Left lung (tissue), 10 donors: ENCODE measurements around the gene CDK11A. TPM values are rescaled to one million over a fixed set of nuclear protein-coding genes. Genes with fewer than 3 reads are reported as not detected.
"Not testable (repeated sequence)": the region's sequence is repeated elsewhere in the genome, so short reads cannot be mapped to it uniquely, and the experiment has no call there.

ENCODE experiments used
- ATAC-seq: fragments of 200-7000 bp; cut with Tn5 transposase; one replicate; pipeline ENCODE4 v1.9.1; 2020; ENCODE audit warnings: moderate library complexity
- DNase-seq, 4 donors: peaks; one replicate each; pipeline ENCODE4 v3.0.0-alpha.2; 2013 to 2020
- H3K27ac ChIP-seq, 2 donors: fragments of 200-600 bp; sonication (generic) in 1 of 2; one replicate each; pipeline versions ENCODE4 v1.5.0 to v1.8.0; 2020 to 2021
- H3K27me3 ChIP-seq, 2 donors: fragments of 200-600 bp; sonication (generic) in 1 of 2; one replicate each; pipeline versions ENCODE4 v1.5.0 to v1.8.0; 2020 to 2021
- H3K36me3 ChIP-seq, 2 donors: fragments of 200-600 bp; sonication (generic) in 1 of 2; one replicate each; pipeline versions ENCODE4 v1.5.0 to v1.8.0; 2020 to 2021
- H3K4me1 ChIP-seq, 2 donors: fragments of 200-600 bp; one replicate each; pipeline ENCODE4 v1.8.0; 2021
- H3K4me3 ChIP-seq, 2 donors: fragments of 200-600 bp; sonication (generic) in 1 of 2; one replicate each; pipeline versions ENCODE4 v1.5.0 to v1.8.0; 2020 to 2021; ENCODE audit warnings: mild to moderate bottlenecking in 1 of 2
- H3K9me3 ChIP-seq, 2 donors: fragments of 200-600 bp; sonication (generic) in 1 of 2; one replicate each; pipeline versions ENCODE4 v1.5.0 to v1.8.0; 2020 to 2021
- CTCF ChIP-seq, 2 donors: fragments of 200-600 bp; sonication (generic) in 1 of 2; IDR thresholded peaks; one replicate each; pipeline versions ENCODE4 v1.5.0 to v1.8.0; 2021; ENCODE audit warnings: antibody characterized with exemption in 2 of 2
- intact Hi-C, 2 donors: fragments of 100-400 bp; cut with DNase I; formaldehyde crosslinking; loops; one replicate each; pipeline versions ENCODE4 v1.11.2 to v1.14.2; 2022
- polyA plus RNA-seq, 6 donors: library from polyadenylated mRNA; unstranded; fragments of 120-200 nt; gene quantifications; one replicate each; pipeline ENCODE4 v1.2.1, GENCODE V29; 2013; ENCODE audit not compliant: insufficient read length in 6 of 6
- total RNA-seq, 2 donors: library from RNA; stranded (reverse); fragmentation: NEBNext Ultra II Directional; extraction: Animal tissue kit (Norgen Biotek cat#: 25700); gene quantifications; one replicate each; pipeline ENCODE4 v1.2.1, GENCODE V29; 2021
- donor health status: DM: no; HTN: yes; CAD: no.
- donor health status: DM: no; HTN: no; CAD: no.

The CDK11A gene
- total and polyA plus RNA-seq, 8 donors, result 21.1 to 45.7 (median 37.8) TPM

GRCh38 chr1:1678581-1679380 is 45.4 kb downstream of the CDK11A start:
- H3K27me3 ChIP-seq, result no peaks in the 10 kb centered on the region
- no peak for TF ChIP-seq CTCF (IDR thresholded peaks at IDR 0.05)
- intact Hi-C loops, result no loop called here
- DNase-seq (peak in 2 of 4 donors; percentile 32 to 57), ATAC-seq (peak; percentile 43)
- H3K4me1 ChIP-seq, result peaks cover 0 to 16% of the 10 kb centered on the region in 2 donors
- no peak overlapping the region for H3K4me3 ChIP-seq
- peaks cover 0 to 4% of the 10 kb centered on the region in 2 donors for H3K36me3 ChIP-seq
- no peak overlapping the region for H3K27ac ChIP-seq
- H3K9me3 ChIP-seq, result no peaks in the 10 kb centered on the region

- no peak for TF ChIP-seq CTCF (IDR thresholded peaks at IDR 0.05)
- Histone ChIP-seq H3K27ac (no peak overlapping the region), H3K9me3 (no peaks in the 10 kb centered on the region), H3K4me3 (no peak overlapping the region), H3K4me1 (peaks cover 0 to 9% of the 10 kb centered on the region in 2 donors), H3K27me3 (no peaks in the 10 kb centered on the region), H3K36me3 (peaks cover 0 to 9% of the 10 kb centered on the region in 2 donors)
- peak in 2 of 4 donors; percentile 28 to 53 for DNase-seq
- intact Hi-C loops, result no loop called here
- ATAC-seq, result no peak
Measured at GRCh38 chr1:1677718-1678580, 46.2 kb downstream of the CDK11A start.

GRCh38 chr1:1676087-1676486 is 48.1 kb downstream of the CDK11A start:
- H3K36me3 ChIP-seq, result peaks cover 0 to 22% of the 10 kb centered on the region in 2 donors
- H3K9me3 ChIP-seq, H3K27me3 ChIP-seq, intact Hi-C loops, H3K27ac ChIP-seq, H3K4me1 ChIP-seq, ATAC-seq, H3K4me3 ChIP-seq: not testable (repeated sequence)
- DNase-seq, result peak in 1 of 4 donors; percentile 1

GRCh38 chr1:1675218-1675617 is 48.9 kb downstream of the CDK11A start:
- H3K27ac ChIP-seq, H3K9me3 ChIP-seq, ATAC-seq, intact Hi-C loops, H3K4me3 ChIP-seq, H3K27me3 ChIP-seq, H3K4me1 ChIP-seq: not testable (repeated sequence)
- peak in 2 of 4 donors; percentile 8 to 22 for DNase-seq
- H3K36me3 ChIP-seq, result peaks cover 0 to 31% of the 10 kb centered on the region in 2 donors

- H3K4me3 ChIP-seq, H3K4me1 ChIP-seq, ATAC-seq, intact Hi-C loops, H3K9me3 ChIP-seq, H3K27ac ChIP-seq, H3K27me3 ChIP-seq: not testable (repeated sequence)
- peaks cover 0 to 35% of the 10 kb centered on the region in 2 donors for H3K36me3 ChIP-seq
- peak in 2 of 4 donors; percentile 25 to 37 for DNase-seq
Measured at GRCh38 chr1:1674806-1675205, 49.4 kb downstream of the CDK11A start.

GRCh38 chr1:1672181-1672965 is 51.8 kb downstream of the CDK11A start:
- H3K9me3 ChIP-seq, result no peaks in the 10 kb centered on the region
- H3K27me3 ChIP-seq, result no peaks in the 10 kb centered on the region
- DNase-seq (peak in 2 of 4 donors; percentile 11 to 49), ATAC-seq (no peak)
- no peak for TF ChIP-seq CTCF (IDR thresholded peaks at IDR 0.05)
- H3K4me1 ChIP-seq, result no peaks in the 10 kb centered on the region
- intact Hi-C loops, result no loop called here
- H3K4me3 ChIP-seq, result no peak overlapping the region
- H3K27ac ChIP-seq, result no peak overlapping the region
- H3K36me3 ChIP-seq, result peaks cover 0 to 51% of the 10 kb centered on the region in 2 donors
